ENCODE results near the gene TWF2.

Gene TWF2

GRCh38 chr3:52190294-52191074 is 48.5 kb downstream of the TWF2 start:
- no peak for DNase-seq (ENCODE audit: low read depth in 1 of 2, low spot score in 1 of 2)
- TF ChIP-seq CTCF (IDR thresholded peaks at IDR 0.05; ENCODE audit: insufficient read depth, low read length) = no peak
- TF ChIP-seq POLR2AphosphoS5 (IDR thresholded peaks at IDR 0.05; ENCODE audit: low read depth) = no peak
- TF ChIP-seq GABPA (IDR thresholded peaks at IDR 0.05; ENCODE audit: low read depth) = no peak
- no peak for TF ChIP-seq SPI1 (IDR thresholded peaks at IDR 0.05; ENCODE audit: borderline replicate concordance, low read depth)
- TF ChIP-seq REST (IDR thresholded peaks at IDR 0.05; ENCODE audit: insufficient replicate concordance, low read depth) = no peak
- Histone ChIP-seq H3K27ac (replicated peaks) (peak overlapping the region; percentile 95), H3K4me3 (replicated peaks; ENCODE audit: insufficient read depth, low read length) (no peak overlapping the region), H3K27me3 (ENCODE audit: insufficient read depth, poor library complexity, severe bottlenecking) (no peaks in the 10 kb centered on the region)

- peak overlapping the region; percentile 95 for H3K27ac ChIP-seq (replicated peaks)
- no peaks in the 10 kb centered on the region for H3K27me3 ChIP-seq (ENCODE audit: insufficient read depth, poor library complexity, severe bottlenecking)
- DNase-seq (ENCODE audit: low read depth in 1 of 2, low spot score in 1 of 2) = peak in 1 of 2 experiments; percentile 64
- H3K4me3 ChIP-seq (replicated peaks; ENCODE audit: insufficient read depth, low read length) = no peak overlapping the region
- TF ChIP-seq SPI1 (IDR thresholded peaks at IDR 0.05; ENCODE audit: borderline replicate concordance, low read depth) = no peak
- TF ChIP-seq CTCF (IDR thresholded peaks at IDR 0.05; ENCODE audit: insufficient read depth, low read length) = no peak
- no peak for TF ChIP-seq GABPA (IDR thresholded peaks at IDR 0.05; ENCODE audit: low read depth)
- TF ChIP-seq REST (IDR thresholded peaks at IDR 0.05; ENCODE audit: insufficient replicate concordance, low read depth) = no peak
- no peak for TF ChIP-seq POLR2AphosphoS5 (IDR thresholded peaks at IDR 0.05; ENCODE audit: low read depth)
These were observed 50.4 kb downstream of the TWF2 start for GRCh38 chr3:52188556-52188955.

GRCh38 chr3:52186729-52187128 is 52.2 kb downstream of the TWF2 start:
- H3K27me3 ChIP-seq (ENCODE audit: insufficient read depth, poor library complexity, severe bottlenecking) = no peaks in the 10 kb centered on the region
- DNase-seq (ENCODE audit: low read depth in 1 of 2, low spot score in 1 of 2) = no peak
- peak overlapping the region; percentile 95 for H3K27ac ChIP-seq (replicated peaks)
- TF ChIP-seq GABPA (IDR thresholded peaks at IDR 0.05; ENCODE audit: low read depth) = no peak
- no peak for TF ChIP-seq SPI1 (IDR thresholded peaks at IDR 0.05; ENCODE audit: borderline replicate concordance, low read depth)
- TF ChIP-seq POLR2AphosphoS5 (IDR thresholded peaks at IDR 0.05; ENCODE audit: low read depth) = no peak
- no peak for TF ChIP-seq REST (IDR thresholded peaks at IDR 0.05; ENCODE audit: insufficient replicate concordance, low read depth)
- no peak for TF ChIP-seq CTCF (IDR thresholded peaks at IDR 0.05; ENCODE audit: insufficient read depth, low read length)
- no peak overlapping the region for H3K4me3 ChIP-seq (replicated peaks; ENCODE audit: insufficient read depth, low read length)
